Aorta (tissue), 5 donors: ENCODE results near the gene LCE1F. TPM values are rescaled to one million over a fixed set of nuclear protein-coding genes. Genes with fewer than 3 reads are reported as not detected.

Experiments used
- ATAC-seq: fragments of 200-7000 bp; cut with Tn5 transposase; one replicate; pipeline ENCODE4 v1.9.1; 2022; ENCODE audit warnings: moderate library complexity; ENCODE audit not compliant: low FRiP score
- DNase-seq, 2 donors: peaks; one replicate each; pipeline ENCODE4 v3.0.0-alpha.2; 2020
- H3K27ac ChIP-seq, 2 donors: one replicate each; pipeline ENCODE4 v1.5.1; 2013; ENCODE audit warnings: low read length in 2 of 2, mild to moderate bottlenecking in 2 of 2, moderate library complexity in 2 of 2, control low read depth in 1 of 2, inconsistent platforms in 1 of 2, low read depth in 1 of 2
- H3K27me3 ChIP-seq, 2 donors: one replicate each; pipeline ENCODE4 v1.6.1; 2013; ENCODE audit warnings: control low read depth in 1 of 2, low read length in 1 of 2, mild to moderate bottlenecking in 1 of 2, moderate library complexity in 1 of 2; ENCODE audit not compliant: insufficient read depth in 2 of 2, control insufficient read depth in 1 of 2
- H3K36me3 ChIP-seq, 2 donors: one replicate each; pipeline ENCODE4 v1.6.1; 2013; ENCODE audit warnings: control low read depth in 1 of 2, low read length in 1 of 2, mild to moderate bottlenecking in 1 of 2; ENCODE audit not compliant: insufficient read depth in 2 of 2, control insufficient read depth in 1 of 2
- H3K4me1 ChIP-seq, 2 donors: one replicate each; pipeline ENCODE4 v1.6.1; 2013; ENCODE audit warnings: low read length in 2 of 2, control low read depth in 1 of 2, mild to moderate bottlenecking in 1 of 2, moderate library complexity in 1 of 2; ENCODE audit not compliant: insufficient read depth in 2 of 2, control insufficient read depth in 1 of 2
- H3K4me3 ChIP-seq, 2 donors: one replicate each; pipeline ENCODE4 v1.5.1; 2013; ENCODE audit warnings: low read length in 2 of 2, control low read depth in 1 of 2, mild to moderate bottlenecking in 1 of 2
- H3K9me3 ChIP-seq: one replicate; pipeline ENCODE4 v1.6.1; 2013; ENCODE audit warnings: mild to moderate bottlenecking, low read length; ENCODE audit not compliant: control insufficient read depth
- WGBS, 2 donors: extraction: QIAGEN DNeasy Blood & Tissue Kit; methylation state at CpG; one replicate each; pipeline ENCODE4 v1.1.7; 2013; 5-methylcytosine and 5-hydroxymethylcytosine counted together
- intact Hi-C, 2 donors: fragments of 100-400 bp; cut with DNase I; formaldehyde crosslinking; loops; one replicate each; pipeline versions ENCODE4 v1.14.2 to v1.15.0; 2022
- polyA plus RNA-seq, 2 donors: library from polyadenylated mRNA; stranded (reverse); fragments of 200-250 nt; gene quantifications; one replicate each; pipeline ENCODE4 v1.2.3, GENCODE V29; 2013
- total RNA-seq, 2 donors: library from RNA; stranded (reverse); fragmentation: NEBNext Ultra II Directional; extraction: Animal tissue kit (Norgen Biotek cat#: 25700); gene quantifications; one replicate each; pipeline ENCODE4 v1.2.1, GENCODE V29; 2021
- donor health status: healthy with polysubstance abuse.
- donor health status: Bipolar disorder and iron deficiency.
- donor health status: DM: no; HTN: no; CAD: no.
- donor health status: DM: no; HTN: no; CAD: no.
- donor health status: DM: yes; HTN: yes; CAD: no.

The LCE1F gene
- total and polyA plus RNA-seq, 4 donors: not detected

DNA sequence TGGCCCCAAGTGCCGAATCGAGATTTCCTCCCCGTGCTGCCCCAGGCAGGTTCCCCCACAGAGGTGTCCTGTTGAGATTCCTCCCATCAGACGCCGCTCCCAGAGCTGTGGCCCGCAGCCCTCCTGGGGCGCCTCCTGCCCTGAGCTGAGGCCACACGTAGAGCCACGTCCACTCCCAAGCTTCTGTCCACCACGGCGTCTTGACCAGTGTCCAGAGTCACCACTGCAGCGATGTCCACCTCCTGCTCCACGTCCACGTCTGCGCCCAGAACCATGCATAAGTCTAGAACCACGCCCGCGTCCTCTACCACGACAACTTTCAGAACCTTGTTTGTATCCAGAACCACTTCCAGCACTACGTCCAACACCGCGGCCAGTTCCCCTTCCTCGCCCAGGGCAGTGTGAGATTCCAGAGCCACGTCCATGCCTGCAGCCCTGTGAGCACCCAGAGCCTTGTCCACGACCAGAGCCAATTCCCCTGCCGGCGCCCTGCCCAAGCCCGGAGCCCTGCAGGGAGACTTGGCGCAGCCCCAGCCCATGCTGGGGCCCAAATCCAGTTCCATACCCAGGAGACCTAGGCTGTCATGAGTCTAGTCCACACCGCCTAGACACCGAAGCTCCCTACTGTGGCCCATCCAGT, 14.3 kb upstream of the LCE1F start:
- 88 to 90% methylated on average over 31 of the region's 31 CpGs for WGBS, 2 donors
- Histone ChIP-seq H3K27me3 (no peaks in the 10 kb centered on the region), H3K4me3 (no peak overlapping the region), H3K4me1 (no peaks in the 10 kb centered on the region), H3K36me3 (no peaks in the 10 kb centered on the region), H3K9me3 (no peaks in the 10 kb centered on the region), H3K27ac (no peak overlapping the region)
- intact Hi-C loops: no loop called here
- peak; percentile 13 for ATAC-seq
- DNase-seq: no peak

DNA sequence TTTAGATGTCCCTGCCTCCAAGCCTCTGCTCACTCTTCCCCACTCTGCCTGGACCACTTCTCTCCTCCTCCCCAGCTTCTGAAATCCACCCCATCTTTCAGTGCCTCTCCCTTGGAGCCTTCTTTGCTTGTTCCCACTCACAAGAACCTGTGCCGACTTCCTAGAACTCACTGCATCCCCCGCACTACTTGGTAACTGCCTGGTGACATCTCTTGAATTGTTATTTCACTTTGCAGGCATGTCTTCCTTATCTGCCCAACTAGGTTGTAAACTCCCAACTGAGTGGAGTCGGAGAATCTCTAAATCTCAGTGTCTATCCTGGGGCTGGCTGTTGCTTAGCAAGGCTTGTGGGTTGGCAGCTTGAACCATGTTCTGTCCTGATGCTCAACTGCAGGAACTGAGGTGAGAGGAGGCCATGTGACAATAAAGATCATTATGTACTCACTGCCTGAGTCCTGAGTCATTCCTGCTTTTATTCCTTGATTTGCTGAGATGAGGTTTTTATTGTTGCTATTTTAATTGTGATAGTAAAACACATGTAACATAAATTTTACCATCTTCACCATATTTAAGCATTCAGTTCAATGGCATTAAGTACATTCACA, 13.2 kb upstream of the LCE1F start:
- ATAC-seq (no peak), DNase-seq (no peak)
- Histone ChIP-seq H3K4me1 (no peaks in the 10 kb centered on the region), H3K27me3 (no peaks in the 10 kb centered on the region), H3K27ac (no peak overlapping the region), H3K9me3 (no peaks in the 10 kb centered on the region), H3K4me3 (no peak overlapping the region), H3K36me3 (no peaks in the 10 kb centered on the region)
- intact Hi-C loops: no loop called here
- 88 to 90% methylated on average over 3 of the region's 3 CpGs for WGBS, 2 donors

DNA sequence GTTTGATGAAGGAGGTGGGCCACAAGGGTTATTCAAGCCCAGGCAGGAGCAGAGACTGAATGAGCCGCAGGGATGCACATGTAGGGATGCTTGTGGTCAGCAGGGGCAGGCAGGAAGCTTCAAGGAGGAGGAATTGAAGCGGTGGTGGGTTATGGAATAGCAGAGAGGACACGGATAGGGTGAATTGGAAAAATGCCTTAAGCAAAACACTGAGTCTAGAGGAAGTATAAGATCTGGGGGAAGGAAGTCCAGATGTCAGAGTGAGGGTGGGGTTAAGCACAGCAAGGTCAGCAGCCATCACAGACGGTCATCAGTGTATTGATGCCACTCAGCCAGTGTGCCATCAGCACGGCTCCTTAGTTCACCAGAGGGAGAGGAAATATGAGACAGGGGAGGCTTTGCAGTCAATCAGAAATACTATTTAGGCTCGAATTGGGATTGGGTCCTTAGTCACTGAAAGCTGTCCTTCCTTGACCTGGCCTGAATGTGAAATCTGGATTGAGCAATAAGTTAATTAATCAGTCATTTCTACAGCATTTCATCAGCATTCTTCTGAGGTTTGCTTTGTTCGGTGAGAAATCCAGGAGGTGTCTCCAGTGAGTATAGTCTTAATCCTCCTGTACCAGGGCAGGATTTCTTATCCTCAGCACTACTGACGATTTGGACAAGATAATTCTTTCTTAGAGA, 6.0 kb upstream of the LCE1F start:
- ATAC-seq (no peak), DNase-seq (no peak)
- H3K4me1 ChIP-seq: no peaks in the 10 kb centered on the region
- 48 to 54% methylated on average over 8 of the region's 8 CpGs for WGBS, 2 donors
- intact Hi-C loops: no loop called here
- H3K36me3 ChIP-seq: no peaks in the 10 kb centered on the region
- H3K4me3 ChIP-seq: no peak overlapping the region
- H3K27ac ChIP-seq: no peak overlapping the region
- H3K27me3 ChIP-seq: no peaks in the 10 kb centered on the region
- H3K9me3 ChIP-seq: no peaks in the 10 kb centered on the region

DNA sequence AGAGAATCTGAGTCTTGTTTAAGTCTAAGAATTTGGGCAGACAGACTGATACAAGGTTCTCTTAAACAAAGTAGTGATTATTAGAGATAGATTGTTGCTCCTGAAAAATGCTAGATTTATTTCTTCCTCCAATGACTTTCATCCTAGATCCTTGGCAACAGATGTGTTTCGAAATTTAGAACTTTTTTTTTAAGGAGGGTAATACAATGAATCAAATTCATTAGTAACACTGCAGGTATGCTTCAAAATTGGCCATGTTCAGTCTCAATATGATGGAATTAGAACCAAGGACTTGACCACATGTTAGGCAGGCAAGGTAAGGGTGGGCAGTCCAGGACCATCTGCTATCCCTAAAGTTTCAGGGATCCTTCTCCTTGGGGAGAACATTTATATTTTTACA, 4.5 kb upstream of the LCE1F start:
- ATAC-seq (no peak), DNase-seq (no peak)
- no peaks in the 10 kb centered on the region for H3K27me3 ChIP-seq
- no peaks in the 10 kb centered on the region for H3K36me3 ChIP-seq
- intact Hi-C loops: no loop called here
- H3K9me3 ChIP-seq: no peaks in the 10 kb centered on the region
- H3K4me3 ChIP-seq: no peak overlapping the region
- H3K4me1 ChIP-seq: no peaks in the 10 kb centered on the region
- 64 to 74% methylated on average over 1 of the region's 1 CpG for WGBS, 2 donors
- no peak overlapping the region for H3K27ac ChIP-seq

DNA sequence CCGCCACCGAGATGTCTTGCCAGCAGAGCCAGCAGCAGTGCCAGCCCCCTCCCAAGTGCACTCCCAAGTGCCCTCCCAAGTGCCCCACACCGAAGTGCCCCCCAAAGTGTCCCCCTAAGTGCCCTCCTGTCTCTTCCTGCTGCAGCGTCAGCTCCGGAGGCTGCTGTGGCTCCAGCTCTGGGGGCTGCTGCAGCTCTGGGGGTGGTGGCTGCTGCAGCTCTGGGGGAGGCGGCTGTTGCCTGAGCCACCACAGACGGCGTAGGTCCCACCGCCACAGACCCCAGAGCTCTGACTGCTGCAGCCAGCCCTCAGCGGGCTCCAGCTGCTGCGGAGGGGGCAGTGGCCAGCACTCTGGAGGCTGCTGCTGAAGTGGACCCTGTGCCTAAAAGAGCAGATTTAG, 1.4 kb downstream of the LCE1F start:
- no peaks in the 10 kb centered on the region for H3K36me3 ChIP-seq
- WGBS, 2 donors: 78 to 79% methylated on average over 11 of the region's 11 CpGs
- H3K27ac ChIP-seq: no peak overlapping the region
- H3K4me3 ChIP-seq: no peak overlapping the region
- DNase-seq (no peak), ATAC-seq (no peak)
- no peaks in the 10 kb centered on the region for H3K9me3 ChIP-seq
- no peaks in the 10 kb centered on the region for H3K4me1 ChIP-seq
- H3K27me3 ChIP-seq: no peaks in the 10 kb centered on the region
- intact Hi-C loops: no loop called here

DNA sequence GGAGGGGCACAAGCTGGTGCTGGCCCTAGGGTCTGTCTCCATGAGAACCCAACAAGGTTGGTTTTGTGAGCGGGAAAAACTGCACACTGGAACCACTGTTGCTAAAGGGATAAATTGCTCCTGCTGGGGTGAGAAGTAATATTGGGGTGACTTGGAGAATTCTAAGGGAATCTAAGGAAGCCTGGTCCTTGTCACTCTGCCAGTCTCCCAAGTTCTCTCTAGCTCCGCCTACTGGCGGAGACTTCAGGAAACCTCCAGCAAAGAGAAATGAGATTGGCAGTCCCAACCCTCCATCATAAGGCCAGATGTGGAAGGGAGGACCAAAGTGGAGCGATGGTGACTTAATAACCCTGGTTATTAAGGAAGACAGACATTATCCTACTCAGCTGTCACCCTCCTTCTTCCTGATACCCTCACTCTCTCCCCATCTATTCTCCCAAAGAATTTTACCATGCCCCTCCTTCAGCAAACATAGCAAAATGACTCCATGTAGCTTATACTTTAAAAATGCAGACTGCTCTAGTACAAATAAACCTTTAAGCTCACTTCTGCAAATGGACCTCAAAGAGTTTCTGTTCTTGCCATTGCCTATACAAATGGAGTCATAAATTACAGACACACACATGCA, 2.7 kb downstream of the LCE1F start:
- ATAC-seq (no peak), DNase-seq (no peak)
- Histone ChIP-seq H3K27me3 (no peaks in the 10 kb centered on the region), H3K4me1 (no peaks in the 10 kb centered on the region), H3K4me3 (no peak overlapping the region), H3K36me3 (no peaks in the 10 kb centered on the region), H3K9me3 (no peaks in the 10 kb centered on the region), H3K27ac (no peak overlapping the region)
- 49 to 69% methylated on average over 4 of the region's 4 CpGs for WGBS, 2 donors
- intact Hi-C loops: no loop called here

DNA sequence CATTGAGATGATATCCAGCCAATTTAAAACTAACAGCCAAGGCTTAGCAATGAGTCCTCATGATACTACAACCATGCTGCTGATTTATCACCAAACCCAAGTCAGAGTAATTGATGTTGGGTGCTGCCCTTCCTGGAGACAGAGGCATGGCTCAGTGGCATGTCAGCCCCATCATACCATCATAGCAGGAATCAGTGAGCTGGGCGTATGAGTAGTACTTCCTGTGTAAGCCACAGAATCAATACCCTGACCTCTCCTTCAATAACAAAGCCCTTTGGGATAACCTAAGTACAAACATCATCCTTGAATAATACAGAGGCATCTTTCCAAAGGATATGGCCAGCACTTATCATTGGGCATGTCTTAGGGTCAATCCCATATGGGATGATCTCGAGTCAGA, 8.2 kb downstream of the LCE1F start:
- no peak overlapping the region for H3K4me3 ChIP-seq
- no peaks in the 10 kb centered on the region for H3K36me3 ChIP-seq
- no peaks in the 10 kb centered on the region for H3K4me1 ChIP-seq
- intact Hi-C loops: no loop called here
- H3K27ac ChIP-seq: no peak overlapping the region
- DNase-seq (no peak), ATAC-seq (no peak)
- no peaks in the 10 kb centered on the region for H3K27me3 ChIP-seq
- WGBS, 2 donors: 55 to 66% methylated on average over 2 of the region's 2 CpGs
- no peaks in the 10 kb centered on the region for H3K9me3 ChIP-seq

DNA sequence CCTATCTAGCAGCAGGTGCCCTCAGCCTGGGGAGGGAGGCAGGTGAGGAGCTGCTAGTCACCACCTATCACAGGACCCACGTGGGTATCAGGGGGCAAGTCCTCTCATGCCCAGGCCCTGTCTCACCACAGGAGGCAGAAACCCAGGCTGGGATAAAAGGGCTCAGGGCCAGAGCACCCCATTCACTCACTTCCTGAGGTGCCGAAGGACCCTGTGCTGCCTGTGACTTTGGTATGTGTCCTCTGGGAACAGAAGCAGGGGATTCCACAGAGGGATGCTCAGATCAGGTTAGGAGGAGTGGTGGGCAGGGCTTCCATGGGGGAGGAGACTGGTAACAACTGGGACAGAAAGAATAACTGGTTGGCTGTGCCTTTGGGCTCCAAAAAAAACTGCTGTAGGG, 11.1 kb downstream of the LCE1F start, which contains the start of gene LCE1E:
Gene LCE1E, plus strand, starts transcription at position 181 of the 400 bp plus-strand sequence. CDS start 1,043 bp downstream, outside the sequence.
- no peak for ATAC-seq
- Histone ChIP-seq H3K9me3 (no peaks in the 10 kb centered on the region), H3K4me3 (no peak within 1 kb of the TSS), H3K27ac (no peak within 1 kb of the TSS), H3K4me1 (no peaks in the 10 kb centered on the region), H3K27me3 (no peaks in the 10 kb centered on the region), H3K36me3 (no peaks in the 10 kb centered on the region)
- no peak for DNase-seq
- intact Hi-C loops: no loop called here
- WGBS, 2 donors: 27 to 29% methylated on average over 2 of the region's 2 CpGs
